Suprapubic skin (tissue), 3 donors: ENCODE results near the gene SS18L1.

ENCODE experiments used
- CTCF ChIP-seq, 2 donors: fragments of 200-600 bp in 1 of 2; fragments of 450-650 bp in 1 of 2; sonication (generic) in 1 of 2; IDR thresholded peaks; one replicate each; pipeline ENCODE4 v1.5.1; 2016 to 2019; ENCODE audit warnings: antibody characterized with exemption in 2 of 2, mild to moderate bottlenecking in 1 of 2, moderate library complexity in 1 of 2
- POLR2AphosphoS5 ChIP-seq, 3 donors: sonication (generic); formaldehyde crosslinking; IDR thresholded peaks; one replicate each; pipeline ENCODE4 v1.6.1; 2017; ENCODE audit warnings: antibody characterized with exemption in 3 of 3

GRCh38 chr20:62158541-62158940 lies 15.0 kb downstream of the SS18L1 start:
- TF ChIP-seq CTCF (IDR thresholded peaks at IDR 0.05) (no peak), POLR2AphosphoS5 (IDR thresholded peaks at IDR 0.05) (no peak)
